ENCODE data around the gene DAGLA.

DNA sequence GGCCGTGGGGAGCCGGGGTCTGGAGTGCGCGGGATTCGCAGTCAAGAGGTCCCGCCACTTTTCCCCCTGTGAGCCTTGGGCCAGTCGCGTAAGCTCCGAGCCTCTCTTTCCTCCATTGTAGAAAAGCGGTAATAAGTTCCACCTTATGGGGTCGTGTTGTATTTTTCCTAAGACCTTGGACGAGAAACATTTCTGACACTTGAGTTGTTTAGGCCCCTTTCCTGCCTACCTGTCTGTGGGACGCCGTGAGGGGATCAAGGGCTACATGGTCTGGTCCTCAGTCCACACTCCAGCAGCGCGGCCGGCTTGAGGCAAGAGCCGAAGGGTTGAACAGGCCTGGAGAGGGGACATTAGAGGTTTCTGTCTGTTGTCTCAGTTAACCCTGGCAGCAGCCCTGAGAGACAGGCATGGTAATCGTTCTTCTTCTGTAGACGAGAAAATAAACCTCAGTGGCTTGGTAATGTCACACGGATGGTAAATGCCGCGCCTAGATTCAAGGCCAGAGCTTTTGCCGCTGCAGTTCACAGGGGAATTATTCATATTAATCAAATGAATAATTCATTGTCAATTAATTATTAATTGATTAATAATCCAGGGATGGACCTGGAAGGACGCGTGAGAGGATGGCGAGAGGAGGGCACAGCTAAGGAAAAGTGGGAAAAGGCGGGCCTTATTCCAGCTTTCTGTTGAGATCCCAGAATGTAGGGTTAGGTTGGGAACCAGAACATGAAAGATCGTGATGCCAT lies 113.1 kb downstream of the DAGLA start:
- TF ChIP-seq, protein P1, sequence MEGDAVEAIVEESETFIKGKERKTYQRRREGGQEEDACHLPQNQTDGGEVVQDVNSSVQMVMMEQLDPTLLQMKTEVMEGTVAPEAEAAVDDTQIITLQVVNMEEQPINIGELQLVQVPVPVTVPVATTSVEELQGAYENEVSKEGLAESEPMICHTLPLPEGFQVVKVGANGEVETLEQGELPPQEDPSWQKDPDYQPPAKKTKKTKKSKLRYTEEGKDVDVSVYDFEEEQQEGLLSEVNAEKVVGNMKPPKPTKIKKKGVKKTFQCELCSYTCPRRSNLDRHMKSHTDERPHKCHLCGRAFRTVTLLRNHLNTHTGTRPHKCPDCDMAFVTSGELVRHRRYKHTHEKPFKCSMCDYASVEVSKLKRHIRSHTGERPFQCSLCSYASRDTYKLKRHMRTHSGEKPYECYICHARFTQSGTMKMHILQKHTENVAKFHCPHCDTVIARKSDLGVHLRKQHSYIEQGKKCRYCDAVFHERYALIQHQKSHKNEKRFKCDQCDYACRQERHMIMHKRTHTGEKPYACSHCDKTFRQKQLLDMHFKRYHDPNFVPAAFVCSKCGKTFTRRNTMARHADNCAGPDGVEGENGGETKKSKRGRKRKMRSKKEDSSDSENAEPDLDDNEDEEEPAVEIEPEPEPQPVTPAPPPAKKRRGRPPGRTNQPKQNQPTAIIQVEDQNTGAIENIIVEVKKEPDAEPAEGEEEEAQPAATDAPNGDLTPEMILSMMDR (IDR thresholded peaks at IDR 0.05), result no peak
- TF ChIP-seq POLR2A (IDR thresholded peaks at IDR 0.05), result no peak
